ENCODE measurements around the gene MSL1. TPM values are rescaled to one million over a fixed set of nuclear protein-coding genes. Genes with fewer than 3 reads are reported as not detected.

The MSL1 gene
- total RNA-seq, 2 experiments from 2014 or later: 95.4 to 97.1 TPM

DNA sequence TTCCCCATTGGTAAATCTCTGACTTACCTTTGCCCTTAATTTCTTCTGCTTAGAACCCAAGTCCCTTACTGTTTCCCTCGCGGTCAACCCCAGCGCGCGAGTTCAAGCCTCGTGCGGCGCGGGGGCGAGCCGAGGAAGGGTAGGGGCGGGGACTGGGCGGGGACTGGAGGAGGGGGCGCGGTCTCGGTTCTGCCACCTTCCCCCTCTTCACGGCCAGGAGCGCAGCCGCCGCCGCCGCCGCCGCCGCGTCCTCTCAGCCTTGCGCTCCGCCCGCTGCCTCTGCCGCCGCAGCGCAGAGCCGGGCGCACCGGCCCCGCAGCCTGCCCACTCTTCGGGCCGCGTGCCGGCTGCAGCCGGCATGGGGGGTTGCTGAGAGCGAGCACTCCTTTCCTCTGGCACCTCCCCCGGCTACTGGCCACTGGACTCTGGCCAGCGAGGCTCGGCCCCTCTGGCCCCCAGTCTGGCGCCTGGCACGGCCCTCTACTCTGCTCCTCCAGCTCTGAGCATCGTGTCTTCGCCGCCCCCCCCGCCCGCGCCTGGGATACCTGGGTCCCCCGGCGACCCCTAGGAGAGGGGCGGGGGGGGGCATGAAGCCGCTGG is 55.6 kb downstream of the MSL1 start, which contains the start of gene RAPGEFL1:
RAPGEFL1 (plus strand) TSS at position 196 of the 600 bp plus-strand sequence; CDS start at position 588, 392 bp downstream.
- no peaks in the 10 kb centered on the region for H3K9me3 Mint-ChIP-seq
- ChIA-PET CTCF (interaction anchor here (1.4 to 3.7 kb wide), 4 partner anchors 9 to 77 kb away, joined by 4 to 21 read pairs (median 8); partner anchors contain the start of gene NR1D1), POLR2A (no interaction called here)
- peak; percentile 83 for DNase-seq
- peak within 1 kb of the TSS; percentile 32 for H3K4me3 Mint-ChIP-seq
- no peaks in the 10 kb centered on the region for H3K27me3 Mint-ChIP-seq
- peak within 1 kb of the TSS; percentile 60 for H3K27ac Mint-ChIP-seq
- peaks cover 18% of the 10 kb centered on the region for H3K36me3 Mint-ChIP-seq (ENCODE audit: low read depth)
- H3K4me1 Mint-ChIP-seq: peaks cover 8% of the 10 kb centered on the region

DNA sequence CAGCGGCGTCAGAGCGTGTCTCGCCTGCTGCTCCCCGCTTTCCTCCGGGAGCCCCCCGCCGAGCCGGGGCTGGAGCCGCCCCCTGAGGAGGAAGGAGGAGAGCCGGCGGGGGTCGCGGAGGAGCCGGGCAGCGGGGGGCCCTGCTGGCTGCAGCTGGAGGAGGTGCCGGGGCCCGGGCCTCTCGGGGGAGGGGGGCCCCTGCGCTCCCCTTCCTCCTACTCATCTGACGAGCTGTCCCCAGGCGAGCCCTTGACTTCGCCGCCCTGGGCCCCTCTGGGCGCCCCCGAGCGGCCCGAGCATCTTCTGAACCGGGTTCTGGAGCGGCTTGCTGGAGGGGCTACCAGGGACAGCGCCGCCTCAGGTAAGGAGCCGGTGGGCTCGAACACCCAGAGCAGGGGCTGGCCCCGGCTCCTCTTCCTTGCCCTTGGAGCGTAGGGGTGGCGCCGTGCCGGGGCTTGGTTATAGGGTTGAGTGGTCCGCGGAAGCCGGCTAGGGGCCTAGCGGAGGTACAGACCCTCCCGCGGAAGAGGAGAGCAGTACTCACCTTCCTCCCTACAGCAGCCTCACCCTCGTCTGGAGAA is 56.3 kb downstream of the MSL1 start:
- peaks cover 15% of the 10 kb centered on the region for H3K36me3 Mint-ChIP-seq (ENCODE audit: low read depth)
- no peaks in the 10 kb centered on the region for H3K9me3 Mint-ChIP-seq
- no peak overlapping the region for H3K27ac Mint-ChIP-seq
- H3K4me3 Mint-ChIP-seq: peak overlapping the region; percentile 32
- POLR2A ChIA-PET: no interaction called here
- CTCF ChIA-PET: interaction anchor here (0.6 to 3.7 kb wide), 7 partner anchors 8 to 174 kb away, joined by 3 to 21 read pairs (median 4); no protein-coding TSS in a partner anchor
- H3K4me1 Mint-ChIP-seq: peaks cover 8% of the 10 kb centered on the region
- no peak for DNase-seq
- no peaks in the 10 kb centered on the region for H3K27me3 Mint-ChIP-seq

DNA sequence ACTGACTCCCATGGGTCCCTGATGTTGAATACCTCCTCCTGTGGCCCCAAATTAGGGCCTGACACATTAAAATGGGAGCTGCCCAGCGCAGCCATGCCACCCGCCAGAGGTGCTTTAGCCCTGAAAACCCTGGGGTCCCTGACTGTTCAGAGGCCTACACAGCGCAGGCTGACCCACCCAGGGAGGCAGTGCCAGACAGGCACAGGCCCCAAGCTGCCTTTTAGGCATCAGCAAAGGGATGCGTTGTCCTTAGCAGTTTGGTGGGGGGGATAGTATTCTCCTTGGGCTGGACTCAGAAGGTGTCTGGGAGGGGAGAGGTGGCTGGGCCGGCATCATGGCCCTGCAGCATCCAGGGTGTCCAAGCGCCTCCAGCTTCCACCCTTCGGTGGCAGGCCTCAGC is 56.9 kb downstream of the MSL1 start:
- DNase-seq: no peak
- H3K9me3 Mint-ChIP-seq: no peaks in the 10 kb centered on the region
- peak overlapping the region; percentile 54 for H3K27ac Mint-ChIP-seq
- peak overlapping the region; percentile 32 for H3K4me3 Mint-ChIP-seq
- ChIA-PET POLR2A (no interaction called here), CTCF (interaction anchor here (0.6 to 3.3 kb wide), 8 partner anchors 8 to 173 kb away, joined by 3 to 10 read pairs (median 5); no protein-coding TSS in a partner anchor)
- H3K36me3 Mint-ChIP-seq (ENCODE audit: low read depth): peaks cover 11% of the 10 kb centered on the region
- peaks cover 8% of the 10 kb centered on the region for H3K4me1 Mint-ChIP-seq
- H3K27me3 Mint-ChIP-seq: no peaks in the 10 kb centered on the region

DNA sequence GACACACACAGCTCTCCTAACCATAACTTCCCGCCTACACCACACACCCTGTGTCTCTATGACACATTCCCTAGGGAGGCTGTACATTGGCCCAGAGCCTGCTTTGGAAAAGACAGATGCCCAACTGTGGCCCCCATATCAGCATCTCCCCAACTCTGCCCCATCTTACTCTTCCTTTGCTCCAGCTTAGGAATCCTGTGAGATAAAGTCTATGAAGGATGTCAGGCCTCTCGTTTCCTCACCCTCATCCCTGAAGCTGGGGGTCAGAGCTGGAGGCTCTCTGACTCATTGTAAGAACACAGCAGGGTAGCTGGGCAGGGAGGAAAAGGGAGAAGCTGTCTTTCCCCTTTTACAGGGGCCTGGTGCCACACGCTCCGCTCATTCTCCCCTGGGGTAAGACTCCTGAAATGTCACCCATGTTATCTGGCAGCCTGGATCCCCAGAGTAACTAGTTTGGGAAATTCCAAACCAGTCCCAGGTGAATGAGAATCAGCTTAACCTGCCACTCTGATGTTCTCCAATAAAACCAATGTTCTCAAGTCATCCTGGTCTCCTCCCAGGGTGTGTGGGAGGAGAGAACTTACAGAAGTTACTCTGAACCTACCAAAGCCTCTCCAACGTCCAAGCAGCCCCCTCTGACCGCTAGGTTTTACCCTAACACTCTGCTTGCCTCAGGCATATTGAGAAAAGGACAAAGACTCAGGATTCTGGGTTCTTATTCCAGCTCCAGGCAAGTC is 58.3 kb downstream of the MSL1 start:
- Mint-ChIP-seq H3K4me3 (no peak overlapping the region), H3K4me1 (peaks cover 8% of the 10 kb centered on the region), H3K27ac (no peak overlapping the region), H3K27me3 (no peaks in the 10 kb centered on the region), H3K9me3 (no peaks in the 10 kb centered on the region), H3K36me3 (ENCODE audit: low read depth) (peaks cover 7% of the 10 kb centered on the region)
- DNase-seq: no peak
- ChIA-PET CTCF (interaction anchor here (0.6 to 1.9 kb wide), 9 partner anchors 10 to 269 kb away, joined by 3 to 10 read pairs (median 3); no protein-coding TSS in a partner anchor), POLR2A (no interaction called here)

DNA sequence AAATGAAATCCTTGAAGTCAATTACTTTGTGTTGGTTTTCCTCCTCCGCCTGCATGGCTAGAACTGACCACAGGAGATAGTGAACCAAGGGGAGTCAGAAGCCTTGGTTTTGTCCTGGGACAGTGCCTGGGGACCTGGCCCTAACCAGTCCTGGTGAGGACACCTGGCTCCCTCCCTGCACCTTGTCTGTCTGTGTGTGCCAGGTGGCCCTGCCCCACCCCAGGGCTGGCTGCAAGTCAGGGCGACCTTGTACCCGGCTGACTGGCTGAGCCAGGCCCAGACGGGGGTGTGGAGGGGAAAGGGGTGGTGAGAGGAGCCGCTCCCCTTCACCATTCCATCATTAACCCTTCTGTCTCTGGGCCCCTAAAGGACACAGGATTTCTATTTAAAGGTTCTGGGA is 58.9 kb downstream of the MSL1 start:
- Mint-ChIP-seq H3K27me3 (no peaks in the 10 kb centered on the region), H3K9me3 (no peaks in the 10 kb centered on the region), H3K36me3 (ENCODE audit: low read depth) (peaks cover 6% of the 10 kb centered on the region), H3K27ac (no peak overlapping the region), H3K4me3 (no peak overlapping the region), H3K4me1 (peaks cover 8% of the 10 kb centered on the region)
- ChIA-PET CTCF (interaction anchor here (1.0 to 1.9 kb wide), 6 partner anchors 10 to 270 kb away, joined by 3 to 10 read pairs (median 3); no protein-coding TSS in a partner anchor), POLR2A (no interaction called here)
- no peak for DNase-seq

DNA sequence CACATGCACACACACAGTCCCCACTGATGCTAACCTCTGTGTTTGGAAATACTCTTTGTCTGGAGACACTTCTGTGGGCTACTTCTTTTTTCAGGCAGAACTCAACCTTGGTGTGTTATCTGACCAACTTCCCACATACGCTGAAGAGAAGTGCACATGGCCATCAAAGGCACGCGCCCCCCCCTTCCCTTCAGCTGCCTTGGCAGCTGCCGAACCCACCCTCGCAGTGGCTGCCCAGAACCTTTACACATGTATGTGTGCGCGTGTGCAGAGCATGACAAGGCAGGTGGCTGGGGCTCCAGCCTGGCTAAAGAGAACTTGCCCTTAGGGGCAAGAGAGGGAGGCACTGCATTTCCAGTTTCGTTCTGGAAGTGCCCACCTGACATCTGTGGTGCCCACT is 59.4 kb downstream of the MSL1 start:
- Mint-ChIP-seq H3K9me3 (no peaks in the 10 kb centered on the region), H3K4me1 (peaks cover 8% of the 10 kb centered on the region), H3K4me3 (no peak overlapping the region), H3K27ac (no peak overlapping the region), H3K27me3 (no peaks in the 10 kb centered on the region), H3K36me3 (ENCODE audit: low read depth) (peaks cover 2% of the 10 kb centered on the region)
- DNase-seq: no peak
- ChIA-PET CTCF (interaction anchor here (0.6 to 0.8 kb wide), 2 partner anchors 12 to 18 kb away, joined by 3 to 5 read pairs; no protein-coding TSS in a partner anchor), POLR2A (no interaction called here)

DNA sequence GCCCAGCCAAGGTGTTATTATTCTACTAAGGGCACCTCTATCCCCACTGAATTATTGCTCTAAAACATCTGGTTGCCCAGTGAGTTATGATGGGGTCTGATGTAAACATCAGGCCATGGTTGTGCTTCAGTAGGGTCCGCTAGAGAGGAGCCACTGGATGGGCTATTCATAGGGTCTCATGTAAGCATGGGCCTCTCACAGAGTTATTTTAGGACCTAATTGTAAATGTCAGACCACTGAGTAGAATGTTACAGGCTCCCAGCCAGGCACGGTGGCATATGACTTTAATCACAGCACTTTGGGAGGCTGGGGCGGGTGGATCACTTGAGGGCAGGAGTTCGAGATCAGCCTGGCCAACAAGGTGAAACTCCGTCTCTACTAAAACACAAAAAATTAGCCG is 60.8 kb downstream of the MSL1 start:
- no peak overlapping the region for H3K4me3 Mint-ChIP-seq
- H3K4me1 Mint-ChIP-seq: peaks cover 2% of the 10 kb centered on the region
- no peaks in the 10 kb centered on the region for H3K27me3 Mint-ChIP-seq
- ChIA-PET CTCF (interaction anchor here (0.6 to 1.3 kb wide), 2 partner anchors 27 to 36 kb away, joined by 3 to 4 read pairs; no protein-coding TSS in a partner anchor), POLR2A (no interaction called here)
- H3K9me3 Mint-ChIP-seq: no peaks in the 10 kb centered on the region
- no peak overlapping the region for H3K27ac Mint-ChIP-seq
- no peak for DNase-seq
- H3K36me3 Mint-ChIP-seq (ENCODE audit: low read depth): peaks cover 2% of the 10 kb centered on the region

Small RNA genes within 50 kb of the gene (microRNA-seq; reads per million reads assigned to microRNA genes)
- gene MIR6866 (ENCODE audit: borderline microRNAs expressed, borderline replicate concordance): not detected

Other genes with a start within 250 kb of the MSL1 start
- 10 to 100 TPM; 55.4 to 63.1 TPM for gene GSDMB, start 203.3 kb upstream of the MSL1 start, total RNA-seq
- gene ORMDL3, start 194.4 kb upstream of the MSL1 start, total RNA-seq: 100 to 1,000 TPM; 152 TPM
- gene LRRC3C, start 194.2 kb upstream of the MSL1 start, total RNA-seq: not detected
- gene GSDMA, start 159.0 kb upstream of the MSL1 start, total RNA-seq: 1 to 10 TPM in 1 of 2 experiments, under 1 TPM in 1; 0.89 to 1.5 TPM
- gene PSMD3, start 141.2 kb upstream of the MSL1 start, total RNA-seq: 10 to 100 TPM; 88.4 to 94.9 TPM
- not detected for gene CSF3, start 106.5 kb upstream of the MSL1 start, total RNA-seq
- gene MED24, start 67.6 kb upstream of the MSL1 start, total RNA-seq: 100 to 1,000 TPM in 1 of 2 experiments, 10 to 100 TPM in 1; 92.1 to 102 TPM
- 1 to 10 TPM; 8.6 to 9.1 TPM for gene THRA, start 59.0 kb upstream of the MSL1 start, total RNA-seq
- 1 to 10 TPM; 5.5 to 5.8 TPM for gene NR1D1, start 21.4 kb upstream of the MSL1 start, total RNA-seq
- gene CASC3, start 18.6 kb downstream of the MSL1 start, total RNA-seq: 10 to 100 TPM; 84.8 to 89.2 TPM
- 1 to 10 TPM; 4.0 to 5.1 TPM for gene RAPGEFL1, start 55.5 kb downstream of the MSL1 start, total RNA-seq
- 10 to 100 TPM; 23.7 to 26.7 TPM for gene WIPF2, start 97.3 kb downstream of the MSL1 start, total RNA-seq
- 10 to 100 TPM; 81.1 to 98.8 TPM for gene CDC6, start 165.9 kb downstream of the MSL1 start, total RNA-seq
- gene RARA, start 187.2 kb downstream of the MSL1 start, total RNA-seq: 10 to 100 TPM; 66.6 to 66.7 TPM
- gene GJD3, start 242.8 kb downstream of the MSL1 start, total RNA-seq: under 1 TPM in 1 of 2 experiments, not detected in 1; 0.22 TPM